Smooth muscle cell (in vitro differentiated cells): Measurements from ENCODE around the gene PDGFA. TPM values are rescaled to one million over a fixed set of nuclear protein-coding genes. Genes with fewer than 3 reads are reported as not detected.

ENCODE experiments used
- DNase-seq: peaks from one replicate; lab custom pipeline; 2025; ENCODE audit not compliant: unreplicated experiment; lab: John Stamatoyannopoulos, UW
- H2AFZ ChIP-seq: fragments of 200-600 bp; sonication (generic); 2 replicates; pipeline ENCODE4 v1.6.0; 2016; ENCODE audit warnings: antibody characterized with exemption, low read depth, mild to moderate bottlenecking
- H3F3A ChIP-seq: fragments of 200-600 bp; sonication (generic); 2 replicates; pipeline ENCODE4 v1.6.0; 2017; ENCODE audit warnings: antibody characterized with exemption, low read depth
- H3K27ac ChIP-seq: fragments of 200-600 bp; sonication (generic); 2 replicates; pipeline ENCODE4 v1.5.1; 2016; ENCODE audit warnings: low read depth, mild to moderate bottlenecking
- H3K27me3 ChIP-seq: fragments of 200-600 bp; sonication (generic); 2 replicates; pipeline ENCODE4 v1.6.1; 2016; ENCODE audit warnings: low read depth, mild to moderate bottlenecking
- H3K36me3 ChIP-seq: fragments of 200-600 bp; sonication (generic); 2 replicates; pipeline ENCODE4 v1.5.1; 2016; ENCODE audit warnings: low read depth
- H3K4me1 ChIP-seq: fragments of 200-600 bp; sonication (generic); 2 replicates; pipeline ENCODE4 v1.5.1; 2016; ENCODE audit warnings: low read depth
- H3K4me2 ChIP-seq: fragments of 200-600 bp; sonication (generic); 2 replicates; pipeline ENCODE4 v1.6.0; 2016; ENCODE audit warnings: mild to moderate bottlenecking
- H3K4me3 ChIP-seq: fragments of 200-600 bp; sonication (generic); 2 replicates; pipeline ENCODE4 v1.5.1; 2016; ENCODE audit warnings: mild to moderate bottlenecking
- H3K79me2 ChIP-seq: fragments of 200-600 bp; sonication (generic); 2 replicates; pipeline ENCODE4 v1.6.0; 2016; ENCODE audit warnings: low read depth, mild to moderate bottlenecking
- H3K9ac ChIP-seq: fragments of 200-600 bp; sonication (generic); 2 replicates; pipeline ENCODE4 v1.6.0; 2016; ENCODE audit warnings: low read depth
- H3K9me3 ChIP-seq: fragments of 200-600 bp; sonication (generic); replicated peaks from 2 replicates; pipeline ENCODE4 v1.5.1; 2016; ENCODE audit warnings: low read depth
- H4K20me1 ChIP-seq: fragments of 200-600 bp; sonication (generic); 2 replicates; pipeline ENCODE4 v1.6.0; 2016; ENCODE audit warnings: low read depth
- WGBS: methylation state at CpG from one replicate; pipeline ENCODE4 v1.1.7; 2016; ENCODE audit warnings: low lambda C conversion rate; 5-methylcytosine and 5-hydroxymethylcytosine counted together
- polyA plus RNA-seq: library from polyadenylated mRNA; unstranded; fragments of >200 nt; fragmentation: Nextera tagmentation; extraction: Ambion mirVana; gene quantifications from 2 replicates; pipeline ENCODE4 v1.2.1, GENCODE V29; 2016
- total RNA-seq: library from RNA; depleted of rRNA; stranded (reverse); fragments of >200 nt; gene quantifications from 2 replicates; pipeline ENCODE4 v1.2.3, GENCODE V29; 2014
- TF ChIP-seq, protein P1 (sequence below): fragments of 200-600 bp; sonication (generic); IDR thresholded peaks from 2 replicates; pipeline ENCODE4 v1.5.1; 2017; ENCODE audit warnings: borderline replicate concordance, mild to moderate bottlenecking, antibody characterized with exemption; ENCODE audit not compliant: insufficient read depth, poor library complexity, severe bottlenecking

Gene PDGFA
- total and polyA plus RNA-seq, 2 experiments from 2014 or later: 32.0 to 68.1 TPM

GRCh38 chr7:531777-532176, 12.1 kb upstream of the PDGFA start:
- H4K20me1 ChIP-seq: no peaks in the 10 kb centered on the region
- no peaks in the 10 kb centered on the region for H3K79me2 ChIP-seq
- TF ChIP-seq, protein P1, sequence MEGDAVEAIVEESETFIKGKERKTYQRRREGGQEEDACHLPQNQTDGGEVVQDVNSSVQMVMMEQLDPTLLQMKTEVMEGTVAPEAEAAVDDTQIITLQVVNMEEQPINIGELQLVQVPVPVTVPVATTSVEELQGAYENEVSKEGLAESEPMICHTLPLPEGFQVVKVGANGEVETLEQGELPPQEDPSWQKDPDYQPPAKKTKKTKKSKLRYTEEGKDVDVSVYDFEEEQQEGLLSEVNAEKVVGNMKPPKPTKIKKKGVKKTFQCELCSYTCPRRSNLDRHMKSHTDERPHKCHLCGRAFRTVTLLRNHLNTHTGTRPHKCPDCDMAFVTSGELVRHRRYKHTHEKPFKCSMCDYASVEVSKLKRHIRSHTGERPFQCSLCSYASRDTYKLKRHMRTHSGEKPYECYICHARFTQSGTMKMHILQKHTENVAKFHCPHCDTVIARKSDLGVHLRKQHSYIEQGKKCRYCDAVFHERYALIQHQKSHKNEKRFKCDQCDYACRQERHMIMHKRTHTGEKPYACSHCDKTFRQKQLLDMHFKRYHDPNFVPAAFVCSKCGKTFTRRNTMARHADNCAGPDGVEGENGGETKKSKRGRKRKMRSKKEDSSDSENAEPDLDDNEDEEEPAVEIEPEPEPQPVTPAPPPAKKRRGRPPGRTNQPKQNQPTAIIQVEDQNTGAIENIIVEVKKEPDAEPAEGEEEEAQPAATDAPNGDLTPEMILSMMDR: no peak
- no peak overlapping the region for H2AFZ ChIP-seq
- H3K4me2 ChIP-seq: no peak overlapping the region
- no peaks in the 10 kb centered on the region for H3F3A ChIP-seq
- no peaks in the 10 kb centered on the region for H3K36me3 ChIP-seq
- H3K27me3 ChIP-seq: no peaks in the 10 kb centered on the region
- H3K9me3 ChIP-seq: no peaks in the 10 kb centered on the region
- DNase-seq: no peak
- H3K4me3 ChIP-seq: no peak overlapping the region
- 97% methylated on average over 7 of the region's 10 CpGs for whole genome bisulfite sequencing
- H3K4me1 ChIP-seq: no peaks in the 10 kb centered on the region
- no peak overlapping the region for H3K9ac ChIP-seq
- H3K27ac ChIP-seq: no peak overlapping the region

DNA sequence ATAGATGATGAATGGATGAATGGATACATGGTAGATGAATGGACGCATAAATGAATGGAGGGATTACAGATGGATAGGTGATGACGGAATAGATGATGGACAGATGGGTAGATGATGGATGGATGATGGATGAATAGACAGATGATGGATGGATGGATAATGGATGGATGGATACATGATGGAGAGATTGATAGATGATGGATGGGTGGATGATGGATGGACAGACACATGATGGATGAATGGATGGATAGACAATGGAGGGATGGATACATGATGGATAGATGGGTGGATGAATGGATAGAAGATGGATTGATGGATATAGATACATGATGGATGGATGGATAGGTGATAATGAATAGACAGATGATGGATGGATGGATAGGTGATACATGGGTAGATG, 8.8 kb upstream of the PDGFA start:
- Histone ChIP-seq H3K4me3 (no peak overlapping the region), H3K79me2 (no peaks in the 10 kb centered on the region), H2AFZ (no peak overlapping the region), H4K20me1 (no peaks in the 10 kb centered on the region), H3K36me3 (no peaks in the 10 kb centered on the region), H3K4me2 (no peak overlapping the region), H3K9ac (no peak overlapping the region), H3K4me1 (no peaks in the 10 kb centered on the region), H3K9me3 (no peaks in the 10 kb centered on the region), H3K27ac (no peak overlapping the region), H3F3A (peaks cover 5% of the 10 kb centered on the region), H3K27me3 (no peaks in the 10 kb centered on the region)
- TF ChIP-seq, protein P1: no peak
- WGBS: 96% methylated on average over 2 of the region's 2 CpGs
- DNase-seq: no peak

DNA sequence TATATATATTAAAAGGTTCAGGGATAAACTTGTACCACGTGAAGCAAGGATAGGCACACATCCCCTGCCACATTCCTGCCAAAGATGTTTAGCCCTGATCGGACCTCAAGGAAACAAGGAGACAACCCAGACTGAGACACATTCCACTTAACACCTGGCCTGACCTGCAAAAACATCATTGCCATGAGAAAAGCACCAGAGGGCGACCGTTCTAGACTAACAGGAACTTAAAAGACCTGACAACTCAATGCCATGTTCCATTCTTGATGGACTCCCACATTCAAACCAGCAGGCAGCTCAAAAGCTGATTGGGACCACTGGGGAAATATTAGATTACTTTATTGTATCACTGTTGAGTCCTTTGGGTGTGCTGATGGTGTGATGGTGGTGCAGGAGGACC, 8.1 kb upstream of the PDGFA start:
- no peak overlapping the region for H3K9ac ChIP-seq
- H3K4me3 ChIP-seq: no peak overlapping the region
- H3K27me3 ChIP-seq: no peaks in the 10 kb centered on the region
- no peaks in the 10 kb centered on the region for H3K9me3 ChIP-seq
- H3F3A ChIP-seq: peaks cover 5% of the 10 kb centered on the region
- H2AFZ ChIP-seq: no peak overlapping the region
- no peaks in the 10 kb centered on the region for H3K4me1 ChIP-seq
- no peak overlapping the region for H3K4me2 ChIP-seq
- TF ChIP-seq, protein P1: no peak
- no peak for DNase-seq
- H3K36me3 ChIP-seq: no peaks in the 10 kb centered on the region
- no peaks in the 10 kb centered on the region for H4K20me1 ChIP-seq
- H3K79me2 ChIP-seq: no peaks in the 10 kb centered on the region
- no peak overlapping the region for H3K27ac ChIP-seq
- WGBS: 88% methylated on average over 4 of the region's 4 CpGs

DNA sequence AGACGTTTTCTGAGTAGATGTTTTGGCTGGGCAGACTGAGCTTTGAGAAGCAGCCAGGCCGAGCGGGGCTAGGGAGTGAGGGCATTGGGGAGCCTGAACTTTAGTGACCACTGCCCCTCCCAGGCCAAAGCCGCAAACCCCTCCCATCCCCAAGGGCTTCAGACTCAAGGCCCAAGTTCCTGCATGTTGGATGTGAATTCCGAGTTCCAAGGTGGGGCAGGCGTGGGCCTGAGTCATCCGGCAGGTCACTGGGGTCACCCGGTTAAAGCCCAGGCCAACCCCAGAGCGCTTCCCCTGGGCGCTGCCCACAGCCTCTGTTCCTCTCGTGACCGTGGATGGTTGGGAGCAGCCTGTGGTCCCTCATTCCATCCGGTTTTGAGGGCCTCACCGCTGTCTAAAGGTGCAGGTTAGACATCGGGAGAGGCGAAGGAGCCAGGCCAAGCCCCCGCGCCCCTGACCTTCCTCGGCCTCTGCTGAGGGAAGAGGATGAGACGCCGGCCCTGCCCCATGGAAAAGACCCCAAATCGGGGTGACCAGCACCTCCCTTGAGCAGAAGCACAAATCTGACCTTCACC, 6.9 kb upstream of the PDGFA start:
- TF ChIP-seq, protein P1: no peak
- no peak overlapping the region for H3K27ac ChIP-seq
- H3F3A ChIP-seq: peaks cover 5% of the 10 kb centered on the region
- no peaks in the 10 kb centered on the region for H4K20me1 ChIP-seq
- no peaks in the 10 kb centered on the region for H3K79me2 ChIP-seq
- WGBS: 84% methylated on average over 22 of the region's 22 CpGs
- no peaks in the 10 kb centered on the region for H3K27me3 ChIP-seq
- H3K4me1 ChIP-seq: peaks cover 11% of the 10 kb centered on the region
- H3K9ac ChIP-seq: no peak overlapping the region
- H3K9me3 ChIP-seq: no peaks in the 10 kb centered on the region
- no peak overlapping the region for H3K4me3 ChIP-seq
- H3K36me3 ChIP-seq: no peaks in the 10 kb centered on the region
- no peak overlapping the region for H3K4me2 ChIP-seq
- no peak for DNase-seq
- H2AFZ ChIP-seq: no peak overlapping the region
